ENCODE results near the gene LIPM. TPM values are rescaled to one million over a fixed set of nuclear protein-coding genes. Genes with fewer than 3 reads are reported as not detected.

The LIPM gene
- polyA plus RNA-seq, 2 of the 4 experiments (the other 2 are of a cell fraction): not detected

DNA sequence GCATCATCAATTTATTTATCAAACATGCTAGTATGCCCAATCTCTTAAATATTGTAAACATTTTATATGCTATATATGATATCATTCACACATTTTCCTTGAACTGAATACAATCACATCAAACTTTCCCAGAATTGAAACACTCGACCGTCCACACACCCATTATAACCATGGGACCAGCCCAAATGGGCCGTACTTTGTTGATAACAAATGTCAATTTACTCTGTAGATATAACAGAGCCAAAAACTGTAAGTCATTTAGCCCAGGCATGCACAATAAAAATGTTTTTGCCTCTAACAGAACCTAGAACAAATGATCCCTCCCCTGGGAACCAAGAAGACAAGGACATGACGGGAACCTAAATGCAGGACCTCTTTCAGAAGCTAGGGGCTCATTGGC is 49.8 kb downstream of the LIPM start:
- CTCF ChIA-PET: interaction anchor here (0.9 to 5.8 kb wide), 5 partner anchors 15 to 82 kb away, joined by 4 to 47 read pairs (median 6); no protein-coding TSS in a partner anchor

DNA sequence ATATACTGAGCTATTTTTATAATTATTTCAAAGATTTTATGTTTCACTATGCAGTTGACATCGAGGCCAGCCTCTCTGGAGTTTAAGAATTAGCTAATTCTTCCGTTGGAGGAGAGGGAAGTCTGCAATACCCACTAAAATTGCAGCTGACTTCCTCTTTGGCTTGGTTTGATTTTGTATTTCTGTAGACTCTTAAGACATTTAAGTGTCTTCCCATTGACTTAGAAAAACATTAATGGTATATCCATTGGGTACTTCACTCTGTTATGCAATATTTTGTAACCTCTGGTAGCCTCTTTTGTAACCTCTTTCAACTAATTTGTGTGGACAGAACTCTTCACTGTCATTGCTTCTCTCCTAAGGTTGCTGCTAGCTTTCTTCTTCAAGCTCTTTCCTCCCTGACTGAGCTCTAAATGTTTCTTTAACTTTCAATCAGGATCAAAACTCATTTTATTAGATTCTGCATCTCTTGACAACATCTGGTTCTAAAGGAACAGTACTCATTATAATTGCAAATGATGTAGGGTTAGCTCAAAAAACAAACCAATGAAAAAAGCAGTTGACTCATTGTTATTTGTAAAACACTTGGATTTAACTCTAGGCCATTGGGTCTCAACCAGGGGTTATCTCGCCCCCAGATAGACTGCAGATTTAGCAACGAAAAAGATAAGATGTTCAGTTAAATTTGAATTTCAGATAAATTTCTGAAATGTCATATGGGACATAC is 50.8 kb downstream of the LIPM start:
- no peak overlapping the region for H3K27ac ChIP-seq
- no peaks in the 10 kb centered on the region for H3K9me3 ChIP-seq
- DNase-seq (ENCODE audit: low read depth in 1 of 2, low spot score in 1 of 2): no peak
- ChIA-PET POLR2A (no interaction called here), CTCF (interaction anchor here (0.6 to 5.8 kb wide), 6 partner anchors 12 to 360 kb away, joined by 3 to 47 read pairs (median 4); no protein-coding TSS in a partner anchor)
- no peak for ATAC-seq
- TF ChIP-seq CEBPB (IDR thresholded peaks at IDR 0.05) (peak in 1 of 2 experiments; percentile 8; a peak in 1 of 4 replicates), FOXS1 (CRISPR knock-in tag; IDR thresholded peaks at IDR 0.05) (no peak), KDM1A (IDR thresholded peaks at IDR 0.05; ENCODE audit: low read depth) (no peak)
- no peak overlapping the region for H3K4me3 ChIP-seq
- peaks cover 33% of the 10 kb centered on the region for H3K4me1 ChIP-seq
- no peak overlapping the region for H3K4me2 ChIP-seq
- FAIRE-seq: no peak
- WGBS (ENCODE audit: missing lambda C conversion rate): 63% methylated on average over 4 of the region's 4 CpGs

More for the DNA sequence above, 49.8 kb downstream of the LIPM start:
- 96% methylated on average over 4 of the region's 4 CpGs for WGBS (ENCODE audit: missing lambda C conversion rate)
- FAIRE-seq (no peak), ATAC-seq (no peak), DNase-seq (ENCODE audit: low read depth in 1 of 2, low spot score in 1 of 2) (no peak)
- no peak overlapping the region for H3K4me3 ChIP-seq
- H3K4me2 ChIP-seq: no peak overlapping the region; the same call in 2 of the 3 replicates
- H3K4me1 ChIP-seq: peaks cover 33% of the 10 kb centered on the region
- H3K27ac ChIP-seq: no peak overlapping the region; a peak in 1 of 6 replicates
- TF ChIP-seq ZNF302 (CRISPR knock-in tag; IDR thresholded peaks at IDR 0.05): no peak
- TF ChIP-seq HMGXB4 (CRISPR knock-in tag; IDR thresholded peaks at IDR 0.05; ENCODE audit: borderline replicate concordance): no peak
- no peak for TF ChIP-seq KDM1A (IDR thresholded peaks at IDR 0.05; ENCODE audit: low read depth)
- no peak for TF ChIP-seq HDAC2 (IDR thresholded peaks at IDR 0.05)
- TF ChIP-seq KDM5A (IDR thresholded peaks at IDR 0.05): no peak
- TF ChIP-seq EP300 (IDR thresholded peaks at IDR 0.05): no peak
- no peak for TF ChIP-seq RNF2 (IDR thresholded peaks at IDR 0.05; ENCODE audit: borderline replicate concordance, low read depth)
- no peak for TF ChIP-seq HOXB5 (CRISPR knock-in tag; IDR thresholded peaks at IDR 0.05)
- TF ChIP-seq GATA3 (IDR thresholded peaks at IDR 0.05; ENCODE audit: borderline replicate concordance): no peak
- no peak for TF ChIP-seq FOSB (CRISPR knock-in tag; IDR thresholded peaks at IDR 0.05)
- H3K9me3 ChIP-seq: no peaks in the 10 kb centered on the region
- POLR2A ChIA-PET: interaction anchor here (1.2 kb wide), 1 partner anchor 29 kb away, joined by 3 read pairs; no protein-coding TSS in a partner anchor

- Histone ChIP-seq H3K4me2 (no peak overlapping the region), H3K4me1 (peaks cover 24% of the 10 kb centered on the region; the same call in 2 of the 3 replicates), H3K4me3 (no peak overlapping the region), H3K27ac (no peak overlapping the region), H3K9me3 (no peaks in the 10 kb centered on the region)
- ATAC-seq (no peak), DNase-seq (ENCODE audit: low read depth in 1 of 2, low spot score in 1 of 2) (no peak), FAIRE-seq (no peak)
- ChIA-PET CTCF (interaction anchor here (1.1 to 5.8 kb wide), 4 partner anchors 18 to 359 kb away, joined by 3 to 47 read pairs (median 8); no protein-coding TSS in a partner anchor), POLR2A (no interaction called here)
- no peak for TF ChIP-seq RFX5 (IDR thresholded peaks at IDR 0.05)
- no peak for TF ChIP-seq MAZ (IDR thresholded peaks at IDR 0.05; ENCODE audit: borderline replicate concordance, low read depth, low read length)
- no peak for TF ChIP-seq FOSL2 (IDR thresholded peaks at IDR 0.05)
- TF ChIP-seq FOSL2 (CRISPR knock-in tag; IDR thresholded peaks at IDR 0.05): no peak
- TF ChIP-seq ELK1 (IDR thresholded peaks at IDR 0.05; ENCODE audit: low read depth, low read length): no peak
- TF ChIP-seq, protein P1, sequence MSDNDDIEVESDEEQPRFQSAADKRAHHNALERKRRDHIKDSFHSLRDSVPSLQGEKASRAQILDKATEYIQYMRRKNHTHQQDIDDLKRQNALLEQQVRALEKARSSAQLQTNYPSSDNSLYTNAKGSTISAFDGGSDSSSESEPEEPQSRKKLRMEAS (IDR thresholded peaks at IDR 0.05): no peak
- no peak for TF ChIP-seq HOXB5 (CRISPR knock-in tag; IDR thresholded peaks at IDR 0.05)
- TF ChIP-seq RNF2 (IDR thresholded peaks at IDR 0.05; ENCODE audit: borderline replicate concordance, low read depth): no peak
- TF ChIP-seq SREBF2 (IDR thresholded peaks at IDR 0.05): no peak
- TF ChIP-seq HOXB13 (CRISPR knock-in tag; IDR thresholded peaks at IDR 0.05; ENCODE audit: low read depth): no peak
- TF ChIP-seq EHF (CRISPR knock-in tag; IDR thresholded peaks at IDR 0.05): no peak
- no peak for TF ChIP-seq RCOR1 (IDR thresholded peaks at IDR 0.05; ENCODE audit: low read depth, low read length)
- 77% methylated on average over 3 of the region's 3 CpGs for WGBS (ENCODE audit: missing lambda C conversion rate)
These were observed 52.2 kb downstream of the LIPM start for GRCh38 chr10:88854684-88855083.
